Measurements from ENCODE around the gene ZNF319. TPM values are rescaled to one million over a fixed set of nuclear protein-coding genes. Genes with fewer than 3 reads are reported as not detected.

Gene ZNF319
- total RNA-seq, result 3.0 and 3.3 TPM in 2 replicates

DNA sequence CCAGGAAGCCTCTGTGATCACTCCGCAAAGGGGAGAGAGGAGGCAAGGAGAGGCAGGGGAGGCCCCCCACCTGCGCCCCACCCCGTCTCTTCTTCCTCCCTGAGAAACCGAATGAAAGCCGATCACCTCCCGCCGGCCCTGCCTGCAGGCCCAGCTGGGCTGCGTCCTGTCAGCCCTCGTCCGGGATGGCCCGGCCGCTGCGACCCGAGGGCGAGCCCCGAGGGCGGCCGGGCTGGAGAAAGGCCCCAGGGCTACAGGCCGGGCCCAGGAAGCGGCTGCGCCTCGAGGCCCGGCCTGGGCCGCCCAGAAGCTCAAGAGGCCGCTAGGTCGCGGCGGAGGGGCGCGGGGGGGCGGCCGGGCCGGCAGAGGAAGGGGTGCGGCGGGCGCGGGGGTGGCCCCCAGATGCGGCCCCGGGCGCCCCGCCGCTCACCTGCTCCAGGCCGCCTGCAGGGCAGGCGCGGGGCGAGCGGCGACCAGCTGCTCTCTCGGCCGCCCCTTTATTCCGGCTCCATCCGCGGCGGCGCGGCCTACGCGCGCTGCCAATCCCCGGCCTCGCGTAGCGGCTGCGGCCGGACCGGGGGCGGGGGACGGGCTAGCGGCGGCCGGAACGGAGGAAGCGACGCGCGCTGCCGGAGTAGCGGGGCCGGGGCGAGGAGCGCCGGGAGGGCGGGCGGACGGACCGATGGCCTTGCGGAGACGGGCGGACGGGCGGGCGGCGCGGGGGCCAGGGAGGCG lies at the start of gene ZNF319:
ZNF319 (minus strand) TSS at position 702 of the 735 bp plus-strand sequence. CDS start 2,407 bp downstream, outside the sequence.

GRCh38 chr16:58025351-58026138 lies 25.1 kb upstream of the ZNF319 start, which contains the start of gene MMP15:
Gene MMP15, plus strand, starts transcription at chr16:58025754. Its CDS starts 597 bp downstream, at chr16:58026351.

GRCh38 chr16:58000706-58001676 lies 519 bp upstream of the ZNF319 start, which contains the start of gene USB1:
Gene USB1, plus strand, starts transcription at chr16:58001407. Its CDS starts 77 bp downstream, at chr16:58001484.

DNA sequence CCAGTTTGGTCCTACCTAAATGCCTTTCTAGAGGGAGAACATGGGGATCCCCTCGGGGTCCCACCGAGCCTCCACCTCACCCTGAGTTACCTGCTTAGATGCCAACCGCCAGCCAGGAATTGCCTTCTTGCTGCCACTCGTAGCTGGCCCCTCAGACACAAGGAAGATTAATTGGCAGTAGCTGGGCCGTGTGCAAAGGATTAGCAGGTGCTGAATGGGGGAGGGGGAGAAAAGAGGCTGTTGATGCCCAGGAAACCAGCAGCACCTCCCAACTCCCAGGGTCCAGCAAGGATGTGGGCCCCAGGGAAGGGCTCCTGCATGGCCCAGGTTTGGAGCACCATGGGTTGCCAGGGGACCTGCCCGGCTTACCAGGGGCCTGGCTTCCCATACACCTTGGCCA lies 29.5 kb downstream of the ZNF319 start, which contains the start of gene CNGB1:
CNGB1 (minus strand) TSS at position 159 of the 400 bp plus-strand sequence. CDS start 3,842 bp downstream, outside the sequence.

Other genes starting within 250 kb of the ZNF319 start
- gene KIFC3, start 198.2 kb downstream of the ZNF319 start, total RNA-seq, result 45.3 and 56.0 TPM in 2 replicates
- under 0.01 TPM in 1 of 2 replicates, not detected in the other for gene CNGB1, start 29.5 kb downstream of the ZNF319 start, total RNA-seq
- 25.0 and 35.3 TPM in 2 replicates for gene USB1, start 735 bp upstream of the ZNF319 start, total RNA-seq
- gene MMP15, start 25.1 kb upstream of the ZNF319 start, total RNA-seq, result 4.6 and 7.2 TPM in 2 replicates
- 39.9 and 51.3 TPM in 2 replicates for gene CFAP20, start 128.7 kb upstream of the ZNF319 start, total RNA-seq
- 34.8 and 51.3 TPM in 2 replicates for gene CSNK2A2, start 197.4 kb upstream of the ZNF319 start, total RNA-seq